ENCODE results near the gene TRIL.

TRIL gene

GRCh38 chr7:28942168-28942567 is 16.0 kb downstream of the TRIL start:
- no peak for DNase-seq (ENCODE audit: low read depth in 4 of 4, low spot score in 1 of 4)

- no peak for DNase-seq (ENCODE audit: low read depth in 4 of 4, low spot score in 1 of 4)
These were observed 16.5 kb downstream of the TRIL start for GRCh38 chr7:28941633-28942032.

GRCh38 chr7:28940741-28941384 is 17.3 kb downstream of the TRIL start:
- DNase-seq (ENCODE audit: low read depth in 4 of 4, low spot score in 1 of 4), result no peak

GRCh38 chr7:28939844-28940544 is 18.1 kb downstream of the TRIL start:
- no peak for DNase-seq (ENCODE audit: low read depth in 4 of 4, low spot score in 1 of 4)

GRCh38 chr7:28939367-28939766 is 18.8 kb downstream of the TRIL start:
- DNase-seq (ENCODE audit: low read depth in 4 of 4, low spot score in 1 of 4), result no peak

- no peak for DNase-seq (ENCODE audit: low read depth in 4 of 4, low spot score in 1 of 4)
These were observed 20.5 kb downstream of the TRIL start for GRCh38 chr7:28937619-28938018.

GRCh38 chr7:28937103-28937502 is 21.0 kb downstream of the TRIL start:
- DNase-seq (ENCODE audit: low read depth in 4 of 4, low spot score in 1 of 4), result no peak

GRCh38 chr7:28933846-28934320 is 24.2 kb downstream of the TRIL start:
- no peak for DNase-seq (ENCODE audit: low read depth in 4 of 4, low spot score in 1 of 4)

GRCh38 chr7:28931565-28931964 is 26.6 kb downstream of the TRIL start:
- DNase-seq (ENCODE audit: low read depth in 4 of 4, low spot score in 1 of 4), result no peak

- peak in 3 of 4 experiments; percentile 7 to 13 (median 9) for DNase-seq (ENCODE audit: low read depth in 4 of 4, low spot score in 1 of 4)
These were observed 31.1 kb downstream of the TRIL start for GRCh38 chr7:28926871-28927597.

GRCh38 chr7:28922624-28923331 is 35.4 kb downstream of the TRIL start:
- DNase-seq (ENCODE audit: low read depth in 4 of 4, low spot score in 1 of 4), result peak; percentile 29 to 49 (median 39)

- no peak for DNase-seq (ENCODE audit: low read depth in 4 of 4, low spot score in 1 of 4)
These were observed 36.3 kb downstream of the TRIL start for GRCh38 chr7:28921822-28922221.

- DNase-seq (ENCODE audit: low read depth in 4 of 4, low spot score in 1 of 4), result no peak
These were observed 37.7 kb downstream of the TRIL start for GRCh38 chr7:28920424-28920823.

GRCh38 chr7:28919510-28919909 is 38.6 kb downstream of the TRIL start:
- DNase-seq (ENCODE audit: low read depth in 4 of 4, low spot score in 1 of 4), result no peak

- no peak for DNase-seq (ENCODE audit: low read depth in 4 of 4, low spot score in 1 of 4)
These were observed 49.4 kb downstream of the TRIL start for GRCh38 chr7:28908775-28909174.

- DNase-seq (ENCODE audit: low read depth in 4 of 4, low spot score in 1 of 4), result no peak
These were observed 52.7 kb downstream of the TRIL start for GRCh38 chr7:28905464-28905863.

- DNase-seq (ENCODE audit: low read depth in 4 of 4, low spot score in 1 of 4), result no peak
These were observed 53.5 kb downstream of the TRIL start for GRCh38 chr7:28904578-28905048.

- no peak for DNase-seq (ENCODE audit: low read depth in 4 of 4, low spot score in 1 of 4)
These were observed 54.2 kb downstream of the TRIL start for GRCh38 chr7:28903730-28904577.

Measured in stimulated activated CD4-positive, alpha-beta T cell treated with anti-CD3 and anti-CD28 coated beads, Interleukin-1b, Interleukin-23, amount 100 ng/mL, for 24 hours (primary cell).